GM13976 (cell line): ENCODE results near the gene SRPRB.

Experiments
- DNase-seq: peaks from one replicate; pipeline ENCODE4 v3.0.0; 2012; ENCODE audit warnings: low spot score
- CTCF ChIP-seq: IDR thresholded peaks from 2 replicates; pipeline ENCODE4 v1.5.1; 2012; ENCODE audit warnings: borderline replicate concordance, mild to moderate bottlenecking; ENCODE audit not compliant: insufficient read depth; ENCODE audit errors: extremely low read depth, missing control alignments, control extremely low read depth
- in situ Hi-C: fragments of 300-500 bp; cut with MboI; formaldehyde crosslinking; loops from one replicate; pipeline ENCODE4 v1.12.0; 2022; ENCODE audit warnings: low sequenced_read_pairs, mixed read lengths, inconsistent platforms; ENCODE audit not compliant: unreplicated experiment

Gene SRPRB

GRCh38 chr3:133797396-133798105, 8.1 kb upstream of the SRPRB start:
- in situ Hi-C loops: no loop called here
- TF ChIP-seq CTCF: no peak
- no peak for DNase-seq

GRCh38 chr3:133799794-133800585, 5.6 kb upstream of the SRPRB start:
- DNase-seq: no peak
- TF ChIP-seq CTCF: no peak
- in situ Hi-C loops: no loop called here

GRCh38 chr3:133803469-133803868, 2.1 kb upstream of the SRPRB start:
- no peak for DNase-seq
- in situ Hi-C loops: no loop called here
- TF ChIP-seq CTCF: no peak

GRCh38 chr3:133804896-133805295, 719 bp upstream of the SRPRB start:
- no peak for DNase-seq
- in situ Hi-C loops: no loop called here
- no peak for TF ChIP-seq CTCF

DNA sequence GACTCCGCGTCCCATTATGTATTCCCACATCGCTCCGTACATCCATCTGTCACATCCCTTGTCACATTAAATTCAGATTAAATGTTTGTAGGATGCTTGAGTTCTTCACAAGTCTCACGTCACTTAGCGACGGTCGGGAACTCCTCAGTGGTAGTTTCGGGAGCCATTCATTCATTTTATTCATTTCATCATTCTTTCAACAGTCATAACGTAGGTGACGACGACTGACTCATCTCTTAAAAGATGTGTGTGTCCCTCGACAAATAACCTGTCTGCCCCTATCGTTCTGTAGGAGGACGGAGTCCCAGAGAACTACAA, 272 bp upstream of the SRPRB start:
- in situ Hi-C loops: no loop called here
- no peak for TF ChIP-seq CTCF
- DNase-seq: no peak

GRCh38 chr3:133812872-133813271, 7.3 kb downstream of the SRPRB start:
- DNase-seq: no peak
- no peak for TF ChIP-seq CTCF
- in situ Hi-C loops: no loop called here
